HG03460 (cell line): ENCODE measurements around the gene ASPHD2.
"Not testable (repeated sequence)": the region's sequence is repeated elsewhere in the genome, so short reads cannot be mapped to it uniquely, and the experiment has no call there.

Experiments used
- ATAC-seq: cut with Tn5 transposase; IDR thresholded peaks from one replicate; pipeline ENCODE4 v1.9.1; 2021; ENCODE audit not compliant: unreplicated experiment

Gene ASPHD2

GRCh38 chr22:26416256-26416655 lies 12.8 kb upstream of the ASPHD2 start:
- ATAC-seq: no peak

- no peak for ATAC-seq
Observed at GRCh38 chr22:26416670-26417276, 12.3 kb upstream of the ASPHD2 start.

- no peak for ATAC-seq
Observed at GRCh38 chr22:26417406-26417805, 11.7 kb upstream of the ASPHD2 start.

- ATAC-seq: no peak
Observed at GRCh38 chr22:26418620-26419019, 10.4 kb upstream of the ASPHD2 start.

- no peak for ATAC-seq
Observed at GRCh38 chr22:26426924-26427323, 2.1 kb upstream of the ASPHD2 start.

GRCh38 chr22:26429458-26430286 lies 612 bp downstream of the ASPHD2 start:
- peak; percentile 3 for ATAC-seq

- ATAC-seq: no peak
Observed at GRCh38 chr22:26430600-26430999, 1.5 kb downstream of the ASPHD2 start.

- no peak for ATAC-seq
Observed at GRCh38 chr22:26431261-26431995, 2.4 kb downstream of the ASPHD2 start.

- no peak for ATAC-seq
Observed at GRCh38 chr22:26432619-26433311, 3.7 kb downstream of the ASPHD2 start.

- ATAC-seq: no peak
Observed at GRCh38 chr22:26433805-26434204, 4.7 kb downstream of the ASPHD2 start.

- ATAC-seq: no peak
Observed at GRCh38 chr22:26435327-26436093, 6.5 kb downstream of the ASPHD2 start.

- ATAC-seq: no peak
Observed at GRCh38 chr22:26436903-26437515, 7.9 kb downstream of the ASPHD2 start.

- no peak for ATAC-seq
Observed at GRCh38 chr22:26437694-26438392, 8.8 kb downstream of the ASPHD2 start.

- ATAC-seq: not testable (repeated sequence)
Observed at GRCh38 chr22:26438776-26439175, 9.7 kb downstream of the ASPHD2 start.

- ATAC-seq: no peak
Observed at GRCh38 chr22:26439559-26439958, 10.5 kb downstream of the ASPHD2 start.

GRCh38 chr22:26442086-26442756 lies 13.2 kb downstream of the ASPHD2 start:
- no peak for ATAC-seq

- ATAC-seq: no peak
Observed at GRCh38 chr22:26443901-26444690, 15.0 kb downstream of the ASPHD2 start.

- ATAC-seq: no peak
Observed at GRCh38 chr22:26444777-26445176, 15.7 kb downstream of the ASPHD2 start.
